B cell (primary cell): ENCODE measurements around the gene ALKBH4.
"Not testable (repeated sequence)": the region's sequence is repeated elsewhere in the genome, so short reads cannot be mapped to it uniquely, and the experiment has no call there.

Experiments used
- CTCF ChIP-seq: fragments of 200-600 bp; IDR thresholded peaks from one replicate; pipeline ENCODE4 v1.8.0; 2022; ENCODE audit warnings: antibody characterized with exemption, mild to moderate bottlenecking
- EZH2 ChIP-seq: IDR thresholded peaks from 2 replicates; pipeline ENCODE4 v1.6.1; 2012; ENCODE audit warnings: borderline replicate concordance, low read depth, mild to moderate bottlenecking, moderate library complexity, low read length; ENCODE audit not compliant: insufficient read depth, poor library complexity, severe bottlenecking

- TF ChIP-seq CTCF, EZH2: not testable (repeated sequence)
Measured at GRCh38 chr7:102493220-102493935, 28.7 kb upstream of the ALKBH4 start.
